ENCODE measurements around the gene PICALM.

DNA sequence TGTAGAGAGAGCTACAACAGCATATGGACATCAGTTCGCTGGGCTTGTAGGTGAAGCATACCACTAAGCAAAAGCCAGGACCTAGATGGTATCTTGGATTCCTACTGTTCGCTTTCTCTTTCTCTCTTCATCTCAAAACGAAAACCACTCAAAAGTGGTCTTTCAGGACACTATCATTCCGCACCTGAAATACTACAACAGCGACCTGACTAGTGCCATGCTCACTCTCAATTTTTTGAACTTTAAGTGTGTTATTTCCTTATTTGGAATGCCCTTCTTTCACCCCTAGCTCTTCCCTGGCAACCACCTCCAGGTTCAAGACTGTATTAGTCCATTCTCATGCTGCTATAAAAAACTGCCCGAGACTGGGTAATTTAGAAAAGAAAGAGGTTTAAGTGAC lies 154.5 kb downstream of the PICALM start:
- TF ChIP-seq EZH2 (IDR thresholded peaks at IDR 0.05; ENCODE audit: borderline replicate concordance, low read depth, low read length, severe bottlenecking) (no peak), POLR2AphosphoS5 (IDR thresholded peaks at IDR 0.05; ENCODE audit: insufficient read depth, low read depth, low read length) (no peak), POLR2A (IDR thresholded peaks at IDR 0.05; ENCODE audit: low read depth, low read length) (no peak)
- TF ChIP-seq, protein P1, sequence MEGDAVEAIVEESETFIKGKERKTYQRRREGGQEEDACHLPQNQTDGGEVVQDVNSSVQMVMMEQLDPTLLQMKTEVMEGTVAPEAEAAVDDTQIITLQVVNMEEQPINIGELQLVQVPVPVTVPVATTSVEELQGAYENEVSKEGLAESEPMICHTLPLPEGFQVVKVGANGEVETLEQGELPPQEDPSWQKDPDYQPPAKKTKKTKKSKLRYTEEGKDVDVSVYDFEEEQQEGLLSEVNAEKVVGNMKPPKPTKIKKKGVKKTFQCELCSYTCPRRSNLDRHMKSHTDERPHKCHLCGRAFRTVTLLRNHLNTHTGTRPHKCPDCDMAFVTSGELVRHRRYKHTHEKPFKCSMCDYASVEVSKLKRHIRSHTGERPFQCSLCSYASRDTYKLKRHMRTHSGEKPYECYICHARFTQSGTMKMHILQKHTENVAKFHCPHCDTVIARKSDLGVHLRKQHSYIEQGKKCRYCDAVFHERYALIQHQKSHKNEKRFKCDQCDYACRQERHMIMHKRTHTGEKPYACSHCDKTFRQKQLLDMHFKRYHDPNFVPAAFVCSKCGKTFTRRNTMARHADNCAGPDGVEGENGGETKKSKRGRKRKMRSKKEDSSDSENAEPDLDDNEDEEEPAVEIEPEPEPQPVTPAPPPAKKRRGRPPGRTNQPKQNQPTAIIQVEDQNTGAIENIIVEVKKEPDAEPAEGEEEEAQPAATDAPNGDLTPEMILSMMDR (IDR thresholded peaks at IDR 0.05; ENCODE audit: extremely low read depth in 1 of 2, insufficient read depth in 1 of 2, low read depth in 1 of 2, low read length in 2 of 2): no peak

Measured in endothelial cell of umbilical vein (primary cell).